ENCODE measurements around the gene FADS3. TPM values are rescaled to one million over a fixed set of nuclear protein-coding genes. Genes with fewer than 3 reads are reported as not detected.

FADS3 gene
- total RNA-seq, 1 experiment from 2014 or later: 65.8 TPM

- BruUV-seq (replicated peaks): no TSS peak
- no peaks in the 10 kb centered on the region for H3K9me3 ChIP-seq (ENCODE audit: control insufficient read depth in 1 of 2, insufficient read depth in 1 of 2, low read depth in 1 of 2, low read length in 2 of 2)
- no peak overlapping the region for H3K4me2 ChIP-seq (ENCODE audit: low read length)
- intact Hi-C loops (cut with micrococcal nuclease): no loop called here
- H3K9ac ChIP-seq (ENCODE audit: low read length): no peak overlapping the region
- H3K4me3 ChIP-seq (replicated peaks in 1 of 2; ENCODE audit: low read depth in 1 of 2, low read length in 2 of 2): no peak overlapping the region
- no peak for ATAC-seq
- H3K27ac ChIP-seq (ENCODE audit: low read depth, low read length): no peak overlapping the region
- peaks cover 8 to 13% of the 10 kb centered on the region in 2 experiments for H3K4me1 ChIP-seq (ENCODE audit: control insufficient read depth in 1 of 2, insufficient read depth in 2 of 2, low read length in 2 of 2)
- RAD21 ChIA-PET (ENCODE audit: low non-redundant PET in 1 of 2, low total read pairs in 2 of 2, uncharacterized antibody in 2 of 2, unreplicated experiment in 2 of 2): no interaction called here
- CTCF ChIA-PET: no interaction called here
- H3K36me3 ChIP-seq (ENCODE audit: control insufficient read depth in 1 of 2, insufficient read depth in 2 of 2, low read length in 2 of 2): no peaks in the 10 kb centered on the region
- POLR2A ChIA-PET: no interaction called here
- no peak for DNase-seq (ENCODE audit: low read depth, low spot score)
- no peaks in the 10 kb centered on the region for H3K9me2 ChIP-seq (ENCODE audit: insufficient read depth)
- no peaks in the 10 kb centered on the region for H4K20me1 ChIP-seq (ENCODE audit: insufficient read depth)
- no peaks in the 10 kb centered on the region for H3K27me3 ChIP-seq (ENCODE audit: insufficient read depth, low read length)
- no peak overlapping the region for H2AFZ ChIP-seq (ENCODE audit: low read depth, low read length, poor library complexity, severe bottlenecking)
- H3K79me2 ChIP-seq (ENCODE audit: insufficient read depth, low read length): no peaks in the 10 kb centered on the region
- TF ChIP-seq SP1 (IDR thresholded peaks at IDR 0.05; ENCODE audit: low read depth) (no peak), REST (IDR thresholded peaks at IDR 0.05; ENCODE audit: low read depth) (no peak), EZH2 (IDR thresholded peaks at IDR 0.05) (no peak), POLR2A (IDR thresholded peaks at IDR 0.05; ENCODE audit: borderline replicate concordance, extremely low read depth, insufficient read depth, insufficient read length) (no peak), ZNF274 (IDR thresholded peaks at IDR 0.05; ENCODE audit: low read depth, low read length) (no peak), FOSL1 (IDR thresholded peaks at IDR 0.05; ENCODE audit: low read depth) (no peak), EZH2phosphoT487 (IDR thresholded peaks at IDR 0.05; ENCODE audit: borderline replicate concordance) (no peak), CEBPB (IDR thresholded peaks at IDR 0.05; ENCODE audit: low read depth) (no peak), MAX (IDR thresholded peaks at IDR 0.05) (no peak), ATF3 (IDR thresholded peaks at IDR 0.05) (no peak), RAD21 (IDR thresholded peaks at IDR 0.05; ENCODE audit: low read depth) (no peak)
Measured at GRCh38 chr11:61864814-61865775, 26.2 kb downstream of the FADS3 start.

All from HCT116 (cell line).